GM18873 (cell line): ENCODE measurements around the gene DIRAS1.
A peak's percentile ranks its signal among the peaks of the same experiment; 100 is the strongest.
"Not testable (repeated sequence)": the region's sequence is repeated elsewhere in the genome, so short reads cannot be mapped to it uniquely, and the experiment has no call there.

ENCODE experiments used
- ATAC-seq: cut with Tn5 transposase; IDR thresholded peaks from one replicate; pipeline ENCODE4 v1.9.1; 2021; ENCODE audit warnings: mild to moderate bottlenecking, moderate library complexity, moderate number of reproducible peaks; ENCODE audit not compliant: unreplicated experiment, low FRiP score

The DIRAS1 gene

DNA sequence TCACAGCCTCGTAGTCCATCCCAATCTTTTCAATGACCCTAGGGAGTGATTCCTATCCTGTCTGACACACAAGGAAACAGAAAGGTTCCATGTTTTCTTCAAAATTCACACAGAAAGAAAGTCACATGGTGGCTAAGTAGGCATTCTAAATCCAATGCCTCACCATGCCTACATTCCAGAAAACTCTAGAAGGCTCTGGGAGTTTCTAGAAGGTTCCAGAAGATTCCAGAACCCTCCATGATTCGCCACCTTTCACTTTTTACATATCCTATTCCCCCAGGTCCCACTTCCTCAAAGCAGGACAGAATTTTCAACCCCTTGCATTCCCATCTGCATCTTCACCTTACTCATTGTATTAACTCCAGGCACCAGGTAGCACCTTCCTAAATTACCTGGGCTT is 41.7 kb downstream of the DIRAS1 start:
- ATAC-seq = no peak

DNA sequence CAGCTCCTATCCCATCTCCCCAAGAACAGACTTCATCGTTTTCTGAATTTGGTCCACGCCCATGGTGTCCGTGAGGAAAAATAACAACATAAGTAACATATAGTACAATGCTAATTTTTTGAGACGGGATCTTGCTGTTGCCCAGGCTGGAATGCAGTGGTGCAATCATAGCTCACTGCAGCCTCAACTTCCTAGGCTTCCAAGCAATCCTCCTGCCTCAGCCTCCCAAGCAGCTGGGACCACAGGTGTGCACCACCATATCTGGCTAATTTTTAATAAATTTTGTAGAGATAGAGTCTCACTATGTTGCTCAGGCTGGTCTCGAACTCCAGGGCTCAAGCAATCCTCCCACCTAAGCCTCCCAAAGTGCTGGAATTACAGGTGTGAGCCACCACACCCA is 42.2 kb downstream of the DIRAS1 start:
- ATAC-seq = not testable (repeated sequence)

DNA sequence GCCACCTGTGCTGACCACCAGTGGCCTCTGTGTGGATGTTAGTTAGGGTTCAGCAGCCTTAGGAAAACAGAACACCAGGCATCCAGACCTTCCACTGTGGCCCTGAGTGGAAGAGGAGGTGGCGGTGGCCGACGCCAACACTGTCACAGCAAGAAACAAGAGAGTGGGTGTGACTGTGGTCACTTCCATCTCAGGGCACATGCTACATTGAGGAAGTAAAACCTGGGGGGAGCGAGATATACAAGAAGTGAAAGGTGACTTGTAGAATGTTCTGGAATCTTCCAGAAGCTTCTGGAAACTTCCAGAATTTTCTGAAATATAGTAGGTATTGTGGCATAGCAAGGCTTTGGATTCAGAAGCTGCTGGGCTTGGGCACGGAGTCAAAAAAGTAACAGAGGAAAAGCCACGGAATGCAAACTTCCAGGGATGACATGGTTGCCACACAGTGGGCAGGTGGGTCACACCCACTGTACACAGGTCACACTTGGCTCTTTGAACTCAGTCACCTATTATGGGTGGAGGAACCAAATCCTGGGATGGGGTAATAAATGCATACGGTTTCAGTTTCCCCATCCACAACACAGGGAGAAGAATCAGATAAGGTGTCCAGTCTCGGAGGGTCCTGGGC is 43.0 kb downstream of the DIRAS1 start:
- ATAC-seq = peak; percentile 47

DNA sequence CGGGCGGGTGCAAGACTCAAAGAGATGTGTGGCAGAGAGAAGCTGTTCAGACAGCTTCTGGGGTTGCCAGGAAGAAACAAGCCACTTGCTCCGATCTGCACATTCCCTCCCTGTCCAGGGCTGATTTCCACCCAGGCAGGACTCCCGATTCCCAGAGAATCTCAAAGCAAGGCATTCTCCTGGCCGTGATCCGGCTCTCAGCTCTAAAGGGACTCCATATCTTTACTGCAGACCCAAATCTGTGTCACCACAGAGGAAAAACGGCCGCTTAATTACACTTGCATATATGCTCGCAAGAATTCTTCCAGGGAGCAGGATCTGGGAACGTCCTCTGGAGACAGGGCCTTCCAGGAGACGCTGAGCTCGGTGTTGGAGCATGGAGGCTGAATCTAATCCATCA is 44.3 kb downstream of the DIRAS1 start:
- no peak for ATAC-seq

DNA sequence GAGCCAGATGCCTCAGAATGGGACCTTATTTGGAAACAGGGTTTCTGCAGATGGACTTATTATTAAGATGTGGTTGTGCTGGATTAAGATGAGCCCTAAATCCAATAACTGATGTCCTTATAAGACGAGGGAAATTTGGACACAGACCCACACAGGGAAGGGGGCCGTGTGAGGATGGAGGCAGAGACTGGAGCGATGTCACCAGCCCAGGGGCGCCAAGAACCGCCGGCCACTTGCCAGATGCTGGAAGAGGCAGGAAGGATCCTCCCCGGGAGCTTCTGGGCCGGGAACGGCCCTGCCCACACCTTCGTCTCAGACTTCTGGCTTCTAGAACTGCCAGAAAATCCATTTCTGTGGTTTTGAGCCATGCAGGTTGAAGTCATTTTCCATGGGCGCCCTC is 45.3 kb downstream of the DIRAS1 start:
- ATAC-seq = no peak

DNA sequence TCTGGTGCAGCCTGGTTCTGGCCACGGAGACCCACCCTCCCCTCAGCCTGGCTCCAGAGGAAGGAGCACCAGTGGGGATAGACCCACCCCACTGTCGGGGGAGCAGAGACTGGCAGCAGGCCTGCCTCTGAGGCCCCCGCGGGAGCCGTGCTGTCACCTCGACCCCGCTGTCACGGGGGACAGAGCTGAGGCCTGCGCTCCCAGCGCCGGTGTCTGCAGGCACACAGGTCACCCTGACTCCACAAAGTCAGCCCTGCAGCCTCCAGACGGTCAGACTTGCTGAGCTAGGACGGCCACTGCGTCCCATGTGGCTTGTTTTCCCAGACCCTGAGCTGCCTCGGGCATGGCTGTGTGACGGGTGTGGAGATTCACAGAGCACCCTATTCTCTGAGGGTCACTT is 51.0 kb downstream of the DIRAS1 start:
- ATAC-seq = no peak

DNA sequence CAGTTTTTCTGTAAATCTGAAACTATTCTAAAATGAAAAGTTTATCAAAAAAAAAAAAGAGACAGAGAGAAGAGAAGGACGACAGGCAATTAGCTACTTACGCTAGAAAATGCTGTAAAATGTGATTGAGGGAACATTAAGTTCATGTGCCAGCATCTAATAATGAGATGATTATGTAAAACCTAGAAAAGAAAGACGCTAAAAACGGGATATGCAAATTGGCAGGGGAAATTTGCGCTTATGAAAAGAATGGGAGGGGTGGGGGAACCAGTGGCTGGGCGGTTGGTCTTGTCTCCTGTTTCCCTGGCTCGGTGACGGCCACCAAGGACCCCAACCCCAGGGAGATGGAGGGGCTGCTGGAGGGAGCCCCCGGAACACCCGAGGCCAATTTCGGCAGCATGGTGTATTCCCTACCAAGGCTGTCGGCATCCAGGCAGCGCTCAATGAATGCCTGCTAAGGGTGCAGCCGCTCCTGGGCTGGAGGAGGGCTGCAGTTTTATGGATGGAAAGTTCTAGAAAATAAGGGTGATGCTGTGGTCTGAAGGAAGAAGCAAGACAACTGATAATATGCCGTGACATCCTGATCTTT is 52.9 kb downstream of the DIRAS1 start:
- no peak for ATAC-seq

DNA sequence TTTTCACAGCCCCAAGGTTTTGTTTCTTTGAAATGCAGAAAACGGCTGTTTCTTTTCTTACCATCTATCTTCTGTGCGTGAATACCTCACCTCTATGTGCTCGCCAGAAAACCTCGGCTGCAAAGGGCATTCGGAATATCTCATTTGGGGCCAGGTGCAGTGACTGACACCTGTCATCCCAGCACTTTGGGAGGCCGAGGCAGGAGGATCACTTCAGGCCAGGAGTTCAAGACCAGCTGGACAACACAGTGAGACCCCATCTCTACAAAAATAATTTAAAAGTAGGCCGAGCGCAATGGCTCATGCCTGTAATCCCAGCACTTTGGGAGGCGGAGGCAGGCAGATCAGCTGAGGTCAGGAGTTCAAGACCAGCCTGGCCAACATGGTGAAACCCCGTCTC is 53.8 kb downstream of the DIRAS1 start:
- not testable (repeated sequence) for ATAC-seq

DNA sequence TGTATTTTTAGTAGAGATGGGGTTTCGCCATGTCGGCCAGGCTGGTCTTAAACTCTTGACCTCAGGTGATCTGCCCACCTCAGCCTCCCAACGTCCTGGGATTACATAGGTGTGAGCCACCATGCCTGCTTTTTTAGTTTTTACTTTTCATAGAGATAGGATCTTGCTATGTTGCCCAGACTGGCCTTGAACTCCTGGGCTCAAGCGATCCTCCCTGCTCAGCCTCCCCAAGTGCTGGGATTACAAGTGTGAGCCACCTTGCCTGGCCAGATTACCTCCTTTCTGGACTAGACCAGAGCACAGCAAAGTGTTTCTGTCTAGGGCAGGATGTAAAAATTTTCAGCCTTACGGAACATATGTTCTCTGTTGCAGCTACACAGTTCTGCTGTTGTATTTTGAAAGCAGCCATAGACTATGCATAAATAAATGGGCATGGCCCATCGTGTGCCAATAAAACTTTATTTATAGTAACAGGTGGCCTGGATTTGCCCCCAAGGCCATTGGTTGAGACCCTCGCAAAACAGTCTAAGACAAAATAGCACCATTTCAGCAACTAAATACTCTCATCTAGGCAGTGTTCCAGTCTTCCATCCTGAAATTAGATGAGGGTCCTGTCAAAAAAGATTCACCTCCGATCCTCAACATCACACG is 54.7 kb downstream of the DIRAS1 start:
- ATAC-seq = no peak

DNA sequence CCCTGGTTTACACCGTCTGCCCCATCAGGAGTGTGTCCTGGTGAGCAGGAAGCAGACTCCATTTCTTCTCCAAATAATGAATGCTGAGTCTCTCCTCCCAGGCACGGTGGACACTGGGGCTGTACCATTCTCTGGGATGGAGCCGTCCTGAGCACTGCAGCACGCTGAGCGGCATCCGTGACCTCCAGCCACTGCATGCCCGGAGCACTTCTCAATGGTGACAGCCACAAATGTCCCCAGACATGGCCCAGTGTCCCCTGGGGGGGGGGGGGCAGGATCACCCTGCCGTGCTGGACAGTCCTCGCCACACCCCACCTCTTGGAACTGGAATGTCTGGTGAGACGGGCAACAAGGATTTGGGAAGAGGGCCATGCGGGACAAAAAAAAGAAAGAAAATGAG is 56.1 kb downstream of the DIRAS1 start:
- no peak for ATAC-seq
